Measurements from ENCODE around the gene C5orf15. TPM values are rescaled to one million over a fixed set of nuclear protein-coding genes. Genes with fewer than 3 reads are reported as not detected.
A peak's percentile ranks its signal among the peaks of the same experiment; 100 is the strongest.

C5orf15 gene
- total and polyA plus RNA-seq, 9 of the 15 experiments (the other 6 are each of a cell fraction or from before 2014, with no cell fraction given), result 23.3 to 50.7 (median 35.5) TPM

GRCh38 chr5:133994297-133994989 lies 26.0 kb upstream of the C5orf15 start:
- peaks cover 64% of the 10 kb centered on the region for H4K20me1 ChIP-seq (replicated peaks; ENCODE audit: control insufficient read depth, insufficient read depth, low read length)

GRCh38 chr5:133993185-133993936 lies 24.9 kb upstream of the C5orf15 start:
- 100% methylated on average over 2 of the region's 2 CpGs for WGBS (ENCODE audit: insufficient coverage, low coverage, missing lambda C conversion rate)
- in situ Hi-C loops (cut with MboI) (no loop called here), intact Hi-C loops (cut with micrococcal nuclease) (no loop called here)
- Histone ChIP-seq H4K20me1 (replicated peaks; ENCODE audit: control insufficient read depth, insufficient read depth, low read length) (peaks cover 60% of the 10 kb centered on the region), H3K79me2 (ENCODE audit: control insufficient read depth, insufficient read depth, low read length) (peaks cover 87% of the 10 kb centered on the region), H3K27me3 (ENCODE audit: control insufficient read depth in 2 of 2, insufficient read depth in 2 of 2, low read length in 2 of 2) (no peaks in the 10 kb centered on the region), H3K4me3 (no peak overlapping the region), H3K27ac (ENCODE audit: extremely low read depth, low read depth, low read length) (no peak overlapping the region), H3K4me1 (replicated peaks in 1 of 2; ENCODE audit: control insufficient read depth in 2 of 2, insufficient read depth in 2 of 2, low read length in 2 of 2) (peaks cover 9 to 20% of the 10 kb centered on the region in 2 experiments), H3K9ac (ENCODE audit: insufficient read depth in 1 of 2, low read depth in 2 of 2, low read length in 2 of 2) (no peak overlapping the region), H3K9me1 (ENCODE audit: control insufficient read depth, insufficient read depth, low read length) (peaks cover 17% of the 10 kb centered on the region), H2AFZ (ENCODE audit: low read depth, low read length) (no peak overlapping the region), H3K4me2 (ENCODE audit: insufficient read depth, low read length) (no peak overlapping the region), H3K9me3 (replicated peaks; ENCODE audit: control insufficient read depth, insufficient read depth, low read depth, low read length) (no peaks in the 10 kb centered on the region), H3K36me3 (ENCODE audit: control insufficient read depth, insufficient read depth, low read length) (peaks cover 68% of the 10 kb centered on the region)
- ChIA-PET POLR2A (interaction anchor here (0.8 to 1.3 kb wide), 5 partner anchors 9 to 14 kb away, joined by 3 to 4 read pairs (median 4); partner anchors contain the start of gene VDAC1), CTCF (ENCODE audit: low intra/inter-chr PET ratio) (no interaction called here)
- no peak for FAIRE-seq
- no peak for ATAC-seq
- DNase-seq (ENCODE audit: extremely low read depth in 1 of 4, low spot score in 3 of 4), result no peak
- BruUV-seq (replicated peaks), result no TSS peak
- no peak for TF ChIP-seq CBFB (CRISPR knock-in tag; IDR thresholded peaks at IDR 0.05)
- 0 out of 2 replicates have a peak, but pooled peaks have one; percentile 50 for TF ChIP-seq ZNF3 (CRISPR knock-in tag; IDR thresholded peaks at IDR 0.05)

More at GRCh38 chr5:133994297-133994989, 26.0 kb upstream of the C5orf15 start:
- Histone ChIP-seq H3K4me2 (ENCODE audit: insufficient read depth, low read length) (no peak overlapping the region), H3K9ac (ENCODE audit: insufficient read depth in 1 of 2, low read depth in 2 of 2, low read length in 2 of 2) (no peak overlapping the region; a peak in 1 of 4 replicates), H3K4me1 (replicated peaks in 1 of 2; ENCODE audit: control insufficient read depth in 2 of 2, insufficient read depth in 2 of 2, low read length in 2 of 2) (peaks cover 13 to 20% of the 10 kb centered on the region in 2 experiments), H3K9me1 (ENCODE audit: control insufficient read depth, insufficient read depth, low read length) (peaks cover 17% of the 10 kb centered on the region), H3K36me3 (ENCODE audit: control insufficient read depth, insufficient read depth, low read length) (peaks cover 63% of the 10 kb centered on the region), H3K79me2 (ENCODE audit: control insufficient read depth, insufficient read depth, low read length) (peaks cover 93% of the 10 kb centered on the region), H3K27me3 (ENCODE audit: control insufficient read depth in 2 of 2, insufficient read depth in 2 of 2, low read length in 2 of 2) (no peaks in the 10 kb centered on the region), H3K4me3 (no peak overlapping the region), H3K27ac (ENCODE audit: extremely low read depth, low read depth, low read length) (no peak overlapping the region), H3K9me3 (replicated peaks; ENCODE audit: control insufficient read depth, insufficient read depth, low read depth, low read length) (no peaks in the 10 kb centered on the region), H2AFZ (ENCODE audit: low read depth, low read length) (no peak overlapping the region)
- ATAC-seq, result no peak
- intact Hi-C loops (cut with micrococcal nuclease) (no loop called here), in situ Hi-C loops (cut with MboI) (no loop called here)
- BruUV-seq (replicated peaks), result no TSS peak
- no peak for FAIRE-seq
- CTCF ChIA-PET (ENCODE audit: low intra/inter-chr PET ratio), result no interaction called here
- POLR2A ChIA-PET, result interaction anchor here (0.6 to 1.1 kb wide), 2 partner anchors 11 to 1038 kb away, joined by 3 to 5 read pairs; partner anchors contain the start of gene VDAC1
- no peak for DNase-seq (ENCODE audit: extremely low read depth in 1 of 4, low spot score in 3 of 4)
- TF ChIP-seq ZNF507 (tag; conservative IDR thresholded peaks at IDR 0.05) (no peak), HDAC8 (tag; IDR thresholded peaks at IDR 0.05) (no peak), CBX8 (IDR thresholded peaks at IDR 0.05; ENCODE audit: borderline replicate concordance, extremely low read depth, low read depth, low read length, poor library complexity, severe bottlenecking) (no peak), ESRRB (CRISPR knock-in tag; IDR thresholded peaks at IDR 0.05; ENCODE audit: borderline replicate concordance) (no peak)
- 71% methylated on average over 7 of the region's 9 CpGs for WGBS (ENCODE audit: insufficient coverage, low coverage, missing lambda C conversion rate)

Data from K562 (cell line).